WTC11 (cell line): Measurements from ENCODE around the gene FANCE.

ENCODE experiments used
- CBFB ChIP-seq: sonication (generic); formaldehyde crosslinking; IDR thresholded peaks from 2 replicates; pipeline ENCODE4 v1.8.1; 2022; ENCODE audit warnings: mild to moderate bottlenecking, low read depth, missing genetic modification reagents
- CREB1 ChIP-seq: sonication (generic); formaldehyde crosslinking; IDR thresholded peaks from 2 replicates; pipeline ENCODE4 v1.8.0; 2023; ENCODE audit warnings: mild to moderate bottlenecking, missing genetic modification reagents
- ESRRA ChIP-seq: sonication (generic); formaldehyde crosslinking; IDR thresholded peaks from 2 replicates; pipeline ENCODE4 v1.8.1; 2022; ENCODE audit warnings: mild to moderate bottlenecking, missing genetic modification reagents, borderline replicate concordance
- JUN ChIP-seq: sonication (generic); formaldehyde crosslinking; IDR thresholded peaks from 2 replicates; pipeline ENCODE4 v1.8.0; 2023; ENCODE audit warnings: mild to moderate bottlenecking, missing genetic modification reagents
- MAX ChIP-seq: sonication (generic); formaldehyde crosslinking; IDR thresholded peaks from 2 replicates; pipeline ENCODE4 v1.8.0; 2022; ENCODE audit warnings: mild to moderate bottlenecking, missing genetic modification reagents
- NFYB ChIP-seq: sonication (generic); formaldehyde crosslinking; conservative IDR thresholded peaks from 2 replicates; pipeline ENCODE4 v1.8.0; 2022; ENCODE audit warnings: low read depth, missing genetic modification reagents
- NR2C2 ChIP-seq: sonication (generic); formaldehyde crosslinking; IDR thresholded peaks from 2 replicates; pipeline ENCODE4 v1.8.0; 2022; ENCODE audit warnings: mild to moderate bottlenecking, missing genetic modification reagents
- SMAD4 ChIP-seq: sonication (generic); formaldehyde crosslinking; IDR thresholded peaks from 2 replicates; pipeline ENCODE4 v1.8.0; 2022; ENCODE audit warnings: mild to moderate bottlenecking, missing genetic modification reagents
- ZNF416 ChIP-seq: fragments of 250-450 bp; sonication (Bioruptor Pico); IDR thresholded peaks from 2 replicates; pipeline ENCODE4 v1.9.0; 2021; ENCODE audit warnings: mild to moderate bottlenecking, inconsistent platforms
- TF ChIP-seq, protein P1 (sequence below): fragments of 200-600 bp; IDR thresholded peaks from 2 replicates; pipeline ENCODE4 v1.8.0; 2022; ENCODE audit warnings: antibody characterized with exemption
- TF ChIP-seq, protein P2 (sequence below): sonication (generic); formaldehyde crosslinking; IDR thresholded peaks from 2 replicates; pipeline ENCODE4 v1.8.1; 2022; ENCODE audit warnings: low read depth, missing genetic modification reagents, borderline replicate concordance

GRCh38 chr6:35492258-35492973 is 40.3 kb downstream of the FANCE start:
- TF ChIP-seq CREB1 (CRISPR knock-in tag) (no peak), ZNF416 (CRISPR knock-in tag) (no peak), JUN (no peak), MAX (CRISPR knock-in tag) (no peak), SMAD4 (CRISPR knock-in tag) (no peak), ESRRA (CRISPR knock-in tag) (no peak), NFYB (no peak), NR2C2 (no peak), CBFB (CRISPR knock-in tag) (no peak)
- TF ChIP-seq, protein P1, sequence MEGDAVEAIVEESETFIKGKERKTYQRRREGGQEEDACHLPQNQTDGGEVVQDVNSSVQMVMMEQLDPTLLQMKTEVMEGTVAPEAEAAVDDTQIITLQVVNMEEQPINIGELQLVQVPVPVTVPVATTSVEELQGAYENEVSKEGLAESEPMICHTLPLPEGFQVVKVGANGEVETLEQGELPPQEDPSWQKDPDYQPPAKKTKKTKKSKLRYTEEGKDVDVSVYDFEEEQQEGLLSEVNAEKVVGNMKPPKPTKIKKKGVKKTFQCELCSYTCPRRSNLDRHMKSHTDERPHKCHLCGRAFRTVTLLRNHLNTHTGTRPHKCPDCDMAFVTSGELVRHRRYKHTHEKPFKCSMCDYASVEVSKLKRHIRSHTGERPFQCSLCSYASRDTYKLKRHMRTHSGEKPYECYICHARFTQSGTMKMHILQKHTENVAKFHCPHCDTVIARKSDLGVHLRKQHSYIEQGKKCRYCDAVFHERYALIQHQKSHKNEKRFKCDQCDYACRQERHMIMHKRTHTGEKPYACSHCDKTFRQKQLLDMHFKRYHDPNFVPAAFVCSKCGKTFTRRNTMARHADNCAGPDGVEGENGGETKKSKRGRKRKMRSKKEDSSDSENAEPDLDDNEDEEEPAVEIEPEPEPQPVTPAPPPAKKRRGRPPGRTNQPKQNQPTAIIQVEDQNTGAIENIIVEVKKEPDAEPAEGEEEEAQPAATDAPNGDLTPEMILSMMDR, result no peak
- TF ChIP-seq, protein P2, sequence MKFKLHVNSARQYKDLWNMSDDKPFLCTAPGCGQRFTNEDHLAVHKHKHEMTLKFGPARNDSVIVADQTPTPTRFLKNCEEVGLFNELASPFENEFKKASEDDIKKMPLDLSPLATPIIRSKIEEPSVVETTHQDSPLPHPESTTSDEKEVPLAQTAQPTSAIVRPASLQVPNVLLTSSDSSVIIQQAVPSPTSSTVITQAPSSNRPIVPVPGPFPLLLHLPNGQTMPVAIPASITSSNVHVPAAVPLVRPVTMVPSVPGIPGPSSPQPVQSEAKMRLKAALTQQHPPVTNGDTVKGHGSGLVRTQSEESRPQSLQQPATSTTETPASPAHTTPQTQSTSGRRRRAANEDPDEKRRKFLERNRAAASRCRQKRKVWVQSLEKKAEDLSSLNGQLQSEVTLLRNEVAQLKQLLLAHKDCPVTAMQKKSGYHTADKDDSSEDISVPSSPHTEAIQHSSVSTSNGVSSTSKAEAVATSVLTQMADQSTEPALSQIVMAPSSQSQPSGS (CRISPR knock-in tag), result no peak
